Neural cell (in vitro differentiated cells): ENCODE data around the gene STIM2. TPM values are rescaled to one million over a fixed set of nuclear protein-coding genes. Genes with fewer than 3 reads are reported as not detected.

Experiments
- H2AFZ ChIP-seq: fragments of 200-600, 300-800 bp; sonication (generic), shearing (Covaris generic); 2 replicates; pipeline ENCODE4 v1.6.0; 2014; ENCODE audit warnings: low read depth, mild to moderate bottlenecking, antibody characterized with exemption, low read length, moderate library complexity
- H3F3A ChIP-seq: fragments of 200-600 bp; shearing (Covaris generic); 2 replicates; pipeline ENCODE4 v1.6.1; 2016; ENCODE audit warnings: mild to moderate bottlenecking, moderate library complexity, mixed read lengths, antibody characterized with exemption, low read length; ENCODE audit not compliant: insufficient read depth, poor library complexity, severe bottlenecking
- H3K27ac ChIP-seq: fragments of 200-600, 300-800 bp; sonication (generic), shearing (Covaris generic); 2 replicates; pipeline ENCODE4 v1.5.1; 2014; ENCODE audit warnings: mild to moderate bottlenecking, low read length, moderate library complexity
- H3K27me3 ChIP-seq: fragments of 300-800, 200-600 bp; sonication (generic), shearing (Covaris generic); 2 replicates; pipeline ENCODE4 v1.6.0; 2014; ENCODE audit warnings: mild to moderate bottlenecking, low read depth, low read length, moderate library complexity; ENCODE audit not compliant: insufficient read depth
- H3K36me3 ChIP-seq: fragments of 300-800, 200-600 bp; sonication (generic), shearing (Covaris generic); 2 replicates; pipeline ENCODE4 v1.5.1; 2014; ENCODE audit warnings: mild to moderate bottlenecking, antibody characterized with exemption, low read length, moderate library complexity; ENCODE audit not compliant: insufficient read depth
- H3K4me2 ChIP-seq: fragments of 300-800, 200-600 bp; sonication (generic), shearing (Covaris generic); 2 replicates; pipeline ENCODE4 v1.6.0; 2014; ENCODE audit warnings: mild to moderate bottlenecking, low read length
- H3K4me3 ChIP-seq: fragments of 300-800, 200-600 bp; sonication (generic), shearing (Covaris generic); 2 replicates; pipeline ENCODE4 v1.5.1; 2014; ENCODE audit warnings: mild to moderate bottlenecking, low read length, moderate library complexity
- H3K79me2 ChIP-seq: fragments of 200-600 bp; shearing (Covaris generic); replicated peaks from 2 replicates; pipeline ENCODE4 v1.6.0; 2014; ENCODE audit warnings: mild to moderate bottlenecking, low read length, moderate library complexity; ENCODE audit not compliant: insufficient read depth
- H3K9ac ChIP-seq: fragments of 300-800, 200-600 bp; sonication (generic), shearing (Covaris generic); 2 replicates; pipeline ENCODE4 v1.6.1; 2016; ENCODE audit warnings: mild to moderate bottlenecking, low read length, mixed read lengths
- H3K9me2 ChIP-seq: fragments of 200-600 bp; shearing (Covaris generic); 2 replicates; pipeline ENCODE4 v1.6.1; 2016; ENCODE audit warnings: mild to moderate bottlenecking, low read length, mixed read lengths; ENCODE audit not compliant: insufficient read depth
- H3K9me3 ChIP-seq: fragments of 200-600, 300-800 bp; sonication (generic), shearing (Covaris generic); 2 replicates; pipeline ENCODE4 v1.6.1; 2016; ENCODE audit warnings: mild to moderate bottlenecking, mixed run types, low read length, moderate library complexity, mixed read lengths
- H4K20me1 ChIP-seq: fragments of 200-600 bp; shearing (Covaris generic); 2 replicates; pipeline ENCODE4 v1.6.1; 2016; ENCODE audit warnings: mild to moderate bottlenecking, mixed run types; ENCODE audit not compliant: insufficient read depth
- CTCF ChIP-seq: fragments of 450-650 bp; IDR thresholded peaks from 2 replicates; pipeline ENCODE4 v1.5.1; 2014; ENCODE audit warnings: antibody characterized with exemption, mild to moderate bottlenecking, moderate library complexity; ENCODE audit not compliant: poor library complexity, severe bottlenecking
- EP300 ChIP-seq: fragments of 450-650 bp; conservative IDR thresholded peaks from 2 replicates; pipeline ENCODE4 v1.6.1; 2014; ENCODE audit warnings: antibody characterized with exemption, mild to moderate bottlenecking, moderate library complexity; ENCODE audit not compliant: poor library complexity, severe bottlenecking
- EZH2 ChIP-seq: fragments of 200-600, 300-800 bp; shearing (Covaris generic), sonication (generic); IDR thresholded peaks from 2 replicates; pipeline ENCODE4 v1.6.1; 2014; ENCODE audit warnings: antibody characterized with exemption, low read length, borderline replicate concordance, mild to moderate bottlenecking; ENCODE audit not compliant: insufficient read depth, poor library complexity, severe bottlenecking
- MXI1 ChIP-seq: fragments of 450-650 bp; conservative IDR thresholded peaks from 2 replicates; pipeline ENCODE4 v1.6.1; 2014; ENCODE audit warnings: antibody characterized with exemption, mild to moderate bottlenecking; ENCODE audit not compliant: poor library complexity, severe bottlenecking
- POLR2AphosphoS5 ChIP-seq: IDR thresholded peaks from 2 replicates; pipeline ENCODE4 v1.6.1; 2012
- RAD21 ChIP-seq: fragments of 450-650 bp; conservative IDR thresholded peaks from 2 replicates; pipeline ENCODE4 v1.6.1; 2014; ENCODE audit warnings: antibody characterized with exemption, mild to moderate bottlenecking, moderate library complexity
- REST ChIP-seq: IDR thresholded peaks from 2 replicates; pipeline ENCODE4 v1.6.1; 2012; ENCODE audit warnings: borderline replicate concordance
- SMC3 ChIP-seq: fragments of 450-650 bp; conservative IDR thresholded peaks from 2 replicates; pipeline ENCODE4 v1.6.1; 2014; ENCODE audit warnings: antibody characterized with exemption, mild to moderate bottlenecking, moderate library complexity; ENCODE audit not compliant: poor library complexity
- TAF1 ChIP-seq: IDR thresholded peaks from 2 replicates; pipeline ENCODE4 v1.6.1; 2012; ENCODE audit warnings: low read depth
- polyA plus RNA-seq: library from polyadenylated mRNA; depleted of rRNA; stranded (reverse); fragments of >200 nt; gene quantifications from 2 replicates; pipeline ENCODE4 v1.2.3, GENCODE V29; 2014

Gene STIM2
- polyA plus RNA-seq, 1 donor from 2014 or later, result 25.3 TPM

GRCh38 chr4:26842911-26843310 is 17.7 kb upstream of the STIM2 start:
- no peaks in the 10 kb centered on the region for H3K79me2 ChIP-seq
- H3K9me3 ChIP-seq, result no peaks in the 10 kb centered on the region
- H2AFZ ChIP-seq, result no peak overlapping the region
- no peaks in the 10 kb centered on the region for H3K9me2 ChIP-seq
- H3K4me3 ChIP-seq, result no peak overlapping the region
- no peaks in the 10 kb centered on the region for H3K36me3 ChIP-seq
- no peak overlapping the region for H3K4me2 ChIP-seq
- no peak overlapping the region for H3K27ac ChIP-seq
- H3K27me3 ChIP-seq, result no peaks in the 10 kb centered on the region
- H3K9ac ChIP-seq, result no peak overlapping the region
- H3F3A ChIP-seq, result no peaks in the 10 kb centered on the region
- H4K20me1 ChIP-seq, result no peaks in the 10 kb centered on the region
- TF ChIP-seq RAD21, result no peak

- no peak for TF ChIP-seq POLR2AphosphoS5
- TF ChIP-seq EZH2, result no peak
- no peak for TF ChIP-seq EP300
- no peak for TF ChIP-seq CTCF
- TF ChIP-seq REST, result no peak
- no peak for TF ChIP-seq RAD21
- no peak for TF ChIP-seq SMC3
- TF ChIP-seq TAF1, result no peak
- TF ChIP-seq MXI1, result no peak
- Histone ChIP-seq H4K20me1 (no peaks in the 10 kb centered on the region), H3K27me3 (no peaks in the 10 kb centered on the region), H3K9ac (no peak overlapping the region), H3F3A (no peaks in the 10 kb centered on the region), H3K4me2 (no peak overlapping the region), H2AFZ (no peak overlapping the region), H3K9me2 (no peaks in the 10 kb centered on the region), H3K79me2 (no peaks in the 10 kb centered on the region), H3K4me3 (no peak overlapping the region), H3K27ac (no peak overlapping the region), H3K9me3 (no peaks in the 10 kb centered on the region), H3K36me3 (no peaks in the 10 kb centered on the region)
These were observed 10.1 kb upstream of the STIM2 start for GRCh38 chr4:26850528-26850927.

GRCh38 chr4:26851129-26851528 is 9.5 kb upstream of the STIM2 start:
- Histone ChIP-seq H3F3A (no peaks in the 10 kb centered on the region), H4K20me1 (no peaks in the 10 kb centered on the region), H3K9me3 (no peaks in the 10 kb centered on the region), H3K4me2 (no peak overlapping the region), H3K4me3 (no peak overlapping the region), H3K79me2 (no peaks in the 10 kb centered on the region), H3K27ac (no peak overlapping the region), H3K9me2 (no peaks in the 10 kb centered on the region), H3K9ac (no peak overlapping the region), H3K36me3 (no peaks in the 10 kb centered on the region), H2AFZ (no peak overlapping the region), H3K27me3 (no peaks in the 10 kb centered on the region)
- TF ChIP-seq EP300 (no peak), REST (no peak), MXI1 (no peak), CTCF (no peak), RAD21 (no peak), SMC3 (no peak), TAF1 (no peak)
